Measurements from ENCODE around the gene OPCML. TPM values are rescaled to one million over a fixed set of nuclear protein-coding genes. Genes with fewer than 3 reads are reported as not detected.

The OPCML gene
- total RNA-seq, 1 donor = under 0.01 TPM

GRCh38 chr11:133020372-133020714 lies 512.0 kb downstream of the OPCML start:
- no peaks in the 10 kb centered on the region for H3K9me3 ChIP-seq (ENCODE audit: low read depth, low read length)
- H3K27me3 ChIP-seq (ENCODE audit: insufficient read depth, low read length) = no peaks in the 10 kb centered on the region
- no peak overlapping the region for H3K4me3 ChIP-seq (ENCODE audit: low read length)
- no peaks in the 10 kb centered on the region for H3K4me1 ChIP-seq (ENCODE audit: insufficient read depth, low read length)

- Histone ChIP-seq H3K4me1 (ENCODE audit: insufficient read depth, low read length) (no peaks in the 10 kb centered on the region), H3K9me3 (ENCODE audit: low read depth, low read length) (no peaks in the 10 kb centered on the region), H3K4me3 (ENCODE audit: low read length) (no peak overlapping the region), H3K27me3 (ENCODE audit: insufficient read depth, low read length) (no peaks in the 10 kb centered on the region)
Measured at GRCh38 chr11:133019545-133020371, 512.5 kb downstream of the OPCML start.

- Histone ChIP-seq H3K27me3 (ENCODE audit: insufficient read depth, low read length) (no peaks in the 10 kb centered on the region), H3K4me1 (ENCODE audit: insufficient read depth, low read length) (no peaks in the 10 kb centered on the region), H3K4me3 (ENCODE audit: low read length) (no peak overlapping the region), H3K9me3 (ENCODE audit: low read depth, low read length) (no peaks in the 10 kb centered on the region)
Measured at GRCh38 chr11:133015457-133015856, 516.8 kb downstream of the OPCML start.

GRCh38 chr11:133014337-133014736 lies 518.0 kb downstream of the OPCML start:
- Histone ChIP-seq H3K27me3 (ENCODE audit: insufficient read depth, low read length) (no peaks in the 10 kb centered on the region), H3K9me3 (ENCODE audit: low read depth, low read length) (no peaks in the 10 kb centered on the region), H3K4me3 (ENCODE audit: low read length) (no peak overlapping the region)

GRCh38 chr11:133012803-133013202 lies 519.5 kb downstream of the OPCML start:
- Histone ChIP-seq H3K27me3 (ENCODE audit: insufficient read depth, low read length) (no peaks in the 10 kb centered on the region), H3K4me1 (ENCODE audit: insufficient read depth, low read length) (no peaks in the 10 kb centered on the region), H3K9me3 (ENCODE audit: low read depth, low read length) (no peaks in the 10 kb centered on the region), H3K4me3 (ENCODE audit: low read length) (no peak overlapping the region)

More at GRCh38 chr11:133014337-133014736, 518.0 kb downstream of the OPCML start:
- H3K4me1 ChIP-seq (ENCODE audit: insufficient read depth, low read length) = no peaks in the 10 kb centered on the region

- H3K27me3 ChIP-seq (ENCODE audit: insufficient read depth, low read length) = no peaks in the 10 kb centered on the region
- no peak overlapping the region for H3K4me3 ChIP-seq (ENCODE audit: low read length)
- no peaks in the 10 kb centered on the region for H3K4me1 ChIP-seq (ENCODE audit: insufficient read depth, low read length)
- H3K9me3 ChIP-seq (ENCODE audit: low read depth, low read length) = no peaks in the 10 kb centered on the region
Measured at GRCh38 chr11:133011604-133012003, 520.7 kb downstream of the OPCML start.

GRCh38 chr11:133007027-133007584 lies 525.2 kb downstream of the OPCML start:
- H3K4me3 ChIP-seq (ENCODE audit: low read length) = no peak overlapping the region
- H3K27me3 ChIP-seq (ENCODE audit: insufficient read depth, low read length) = no peaks in the 10 kb centered on the region
- no peaks in the 10 kb centered on the region for H3K4me1 ChIP-seq (ENCODE audit: insufficient read depth, low read length)
- H3K9me3 ChIP-seq (ENCODE audit: low read depth, low read length) = no peaks in the 10 kb centered on the region

GRCh38 chr11:133004369-133004768 lies 527.9 kb downstream of the OPCML start:
- Histone ChIP-seq H3K4me3 (ENCODE audit: low read length) (no peak overlapping the region), H3K27me3 (ENCODE audit: insufficient read depth, low read length) (no peaks in the 10 kb centered on the region), H3K9me3 (ENCODE audit: low read depth, low read length) (no peaks in the 10 kb centered on the region), H3K4me1 (ENCODE audit: insufficient read depth, low read length) (no peaks in the 10 kb centered on the region)

- Histone ChIP-seq H3K4me1 (ENCODE audit: insufficient read depth, low read length) (no peaks in the 10 kb centered on the region), H3K4me3 (ENCODE audit: low read length) (no peak overlapping the region), H3K9me3 (ENCODE audit: low read depth, low read length) (no peaks in the 10 kb centered on the region)
Measured at GRCh38 chr11:132999516-132999915, 532.8 kb downstream of the OPCML start.

GRCh38 chr11:132999031-132999430 lies 533.3 kb downstream of the OPCML start:
- peaks cover 5% of the 10 kb centered on the region for H3K27me3 ChIP-seq (ENCODE audit: insufficient read depth, low read length)
- no peaks in the 10 kb centered on the region for H3K4me1 ChIP-seq (ENCODE audit: insufficient read depth, low read length)
- no peak overlapping the region for H3K4me3 ChIP-seq (ENCODE audit: low read length)
- no peaks in the 10 kb centered on the region for H3K9me3 ChIP-seq (ENCODE audit: low read depth, low read length)

More at GRCh38 chr11:132999516-132999915, 532.8 kb downstream of the OPCML start:
- H3K27me3 ChIP-seq (ENCODE audit: insufficient read depth, low read length) = peaks cover 3% of the 10 kb centered on the region

GRCh38 chr11:132997396-132997795 lies 534.9 kb downstream of the OPCML start:
- Histone ChIP-seq H3K4me3 (ENCODE audit: low read length) (no peak overlapping the region), H3K27me3 (ENCODE audit: insufficient read depth, low read length) (peaks cover 5% of the 10 kb centered on the region), H3K4me1 (ENCODE audit: insufficient read depth, low read length) (no peaks in the 10 kb centered on the region), H3K9me3 (ENCODE audit: low read depth, low read length) (no peaks in the 10 kb centered on the region)

- no peaks in the 10 kb centered on the region for H3K9me3 ChIP-seq (ENCODE audit: low read depth, low read length)
- H3K4me3 ChIP-seq (ENCODE audit: low read length) = no peak overlapping the region
- no peaks in the 10 kb centered on the region for H3K4me1 ChIP-seq (ENCODE audit: insufficient read depth, low read length)
Measured at GRCh38 chr11:132994966-132995365, 537.3 kb downstream of the OPCML start.

GRCh38 chr11:132993991-132994502 lies 538.3 kb downstream of the OPCML start:
- Histone ChIP-seq H3K4me3 (ENCODE audit: low read length) (no peak overlapping the region), H3K4me1 (ENCODE audit: insufficient read depth, low read length) (no peaks in the 10 kb centered on the region), H3K9me3 (ENCODE audit: low read depth, low read length) (no peaks in the 10 kb centered on the region), H3K27me3 (ENCODE audit: insufficient read depth, low read length) (peaks cover 5% of the 10 kb centered on the region)

More at GRCh38 chr11:132994966-132995365, 537.3 kb downstream of the OPCML start:
- H3K27me3 ChIP-seq (ENCODE audit: insufficient read depth, low read length) = peaks cover 5% of the 10 kb centered on the region

- no peaks in the 10 kb centered on the region for H3K9me3 ChIP-seq (ENCODE audit: low read depth, low read length)
- peaks cover 5% of the 10 kb centered on the region for H3K27me3 ChIP-seq (ENCODE audit: insufficient read depth, low read length)
- no peak overlapping the region for H3K4me3 ChIP-seq (ENCODE audit: low read length)
- no peaks in the 10 kb centered on the region for H3K4me1 ChIP-seq (ENCODE audit: insufficient read depth, low read length)
Measured at GRCh38 chr11:132992838-132993631, 539.3 kb downstream of the OPCML start.

GRCh38 chr11:132988411-132988810 lies 543.9 kb downstream of the OPCML start:
- H3K9me3 ChIP-seq (ENCODE audit: low read depth, low read length) = no peaks in the 10 kb centered on the region
- no peaks in the 10 kb centered on the region for H3K27me3 ChIP-seq (ENCODE audit: insufficient read depth, low read length)
- no peak overlapping the region for H3K4me3 ChIP-seq (ENCODE audit: low read length)
- no peaks in the 10 kb centered on the region for H3K4me1 ChIP-seq (ENCODE audit: insufficient read depth, low read length)
